Measurements from ENCODE around the gene ZDHHC16. TPM values are rescaled to one million over a fixed set of nuclear protein-coding genes. Genes with fewer than 3 reads are reported as not detected.
"Not testable (repeated sequence)": the region's sequence is repeated elsewhere in the genome, so short reads cannot be mapped to it uniquely, and the experiment has no call there.

ZDHHC16 gene
- polyA plus RNA-seq, 2 donors: 18.1 to 20.5 TPM

DNA sequence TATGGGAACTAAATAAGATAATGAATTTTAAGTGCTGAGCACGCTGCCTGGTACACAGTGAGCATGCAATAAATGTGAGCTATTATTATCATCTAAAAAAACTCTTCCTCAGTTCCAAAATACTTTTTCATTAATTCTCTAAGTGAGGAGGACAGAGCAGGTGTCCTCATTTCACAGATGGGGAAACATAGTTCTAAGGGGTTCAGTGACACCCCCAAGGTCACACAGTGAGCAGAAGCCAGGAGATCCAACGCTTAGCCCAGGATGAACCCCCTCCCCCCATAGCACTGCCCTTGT lies 38.1 kb upstream of the ZDHHC16 start:
- Histone ChIP-seq H3K27ac (ENCODE audit: low read depth in 2 of 2, low read length in 1 of 2) (peak overlapping the region; percentile 89 to 94), H3K4me3 (ENCODE audit: low read depth in 1 of 2, low read length in 2 of 2) (no peak overlapping the region), H3K9me3 (ENCODE audit: control insufficient read depth in 2 of 2, insufficient read depth in 1 of 2, low read depth in 1 of 2, low read length in 1 of 2) (no peaks in the 10 kb centered on the region), H3K36me3 (ENCODE audit: control insufficient read depth in 2 of 2, insufficient read depth in 2 of 2, low read length in 1 of 2) (no peaks in the 10 kb centered on the region), H3K4me1 (ENCODE audit: control insufficient read depth in 2 of 2, insufficient read depth in 2 of 2, low read length in 1 of 2) (no peaks in the 10 kb centered on the region), H3K27me3 (ENCODE audit: control insufficient read depth in 1 of 2, insufficient read depth in 2 of 2, low read length in 2 of 2) (no peaks in the 10 kb centered on the region)
- 82 to 86% methylated on average over 2 of the region's 2 CpGs for whole genome bisulfite sequencing, 2 donors

DNA sequence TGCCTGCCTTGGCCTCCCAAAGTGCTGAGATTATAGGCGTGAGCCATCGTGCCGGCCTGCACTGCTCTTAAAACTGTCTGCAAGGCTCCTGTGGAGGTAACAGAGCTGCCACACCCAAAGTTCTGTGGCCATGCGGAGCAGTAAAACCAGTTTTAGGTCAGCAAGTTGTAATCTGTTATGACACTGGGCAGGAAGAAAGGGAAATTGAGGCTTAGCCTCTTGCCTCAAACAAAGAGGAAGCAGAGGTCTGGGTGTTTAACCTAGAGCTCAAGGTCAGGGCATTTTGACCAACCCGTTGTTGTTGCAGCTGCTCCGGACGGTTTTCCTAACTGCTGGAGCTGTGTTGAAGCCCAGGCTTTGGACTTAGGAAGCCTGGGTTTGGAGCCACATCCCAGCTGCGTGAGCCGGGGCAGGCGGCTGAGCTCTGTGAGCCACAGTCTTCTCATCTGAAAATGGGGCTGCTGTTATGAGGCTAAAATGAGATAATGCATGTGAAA lies 37.4 kb upstream of the ZDHHC16 start:
- Histone ChIP-seq H3K27me3 (ENCODE audit: control insufficient read depth in 1 of 2, insufficient read depth in 2 of 2, low read length in 2 of 2) (no peaks in the 10 kb centered on the region), H3K4me1 (ENCODE audit: control insufficient read depth in 2 of 2, insufficient read depth in 2 of 2, low read length in 1 of 2) (peaks cover 0 to under 1% of the 10 kb centered on the region in 2 donors), H3K27ac (ENCODE audit: low read depth in 2 of 2, low read length in 1 of 2) (peak overlapping the region; percentile 89 to 94), H3K36me3 (ENCODE audit: control insufficient read depth in 2 of 2, insufficient read depth in 2 of 2, low read length in 1 of 2) (no peaks in the 10 kb centered on the region), H3K9me3 (ENCODE audit: control insufficient read depth in 2 of 2, insufficient read depth in 1 of 2, low read depth in 1 of 2, low read length in 1 of 2) (no peaks in the 10 kb centered on the region), H3K4me3 (ENCODE audit: low read depth in 1 of 2, low read length in 2 of 2) (no peak overlapping the region)
- 49 to 50% methylated on average over 10 of the region's 10 CpGs for WGBS, 2 donors

DNA sequence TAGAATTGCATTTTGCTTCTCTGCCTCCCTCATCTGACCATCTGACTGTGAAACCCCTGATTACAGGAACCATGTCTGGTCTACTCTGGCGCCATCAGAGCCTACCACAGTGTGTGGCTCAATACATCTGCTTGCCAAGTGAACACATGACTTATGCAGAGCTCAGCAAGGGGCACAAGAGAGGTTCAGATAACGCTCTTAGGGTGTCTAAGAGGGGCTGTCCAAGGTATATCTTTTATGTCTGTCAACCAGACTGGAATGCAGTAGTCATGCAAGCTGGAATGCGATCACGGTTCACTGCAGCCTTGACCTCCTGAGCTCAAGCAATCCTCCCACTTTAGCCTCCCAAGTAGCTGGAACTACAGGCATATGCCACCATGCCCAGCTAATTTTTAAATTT lies 34.6 kb upstream of the ZDHHC16 start:
- no peaks in the 10 kb centered on the region for H3K27me3 ChIP-seq (ENCODE audit: control insufficient read depth in 1 of 2, insufficient read depth in 2 of 2, low read length in 2 of 2)
- no peak overlapping the region for H3K4me3 ChIP-seq (ENCODE audit: low read depth in 1 of 2, low read length in 2 of 2)
- no peaks in the 10 kb centered on the region for H3K36me3 ChIP-seq (ENCODE audit: control insufficient read depth in 2 of 2, insufficient read depth in 2 of 2, low read length in 1 of 2)
- 77 to 83% methylated on average over 4 of the region's 4 CpGs for WGBS, 2 donors
- peaks cover 0 to 5% of the 10 kb centered on the region in 2 donors for H3K4me1 ChIP-seq (ENCODE audit: control insufficient read depth in 2 of 2, insufficient read depth in 2 of 2, low read length in 1 of 2)
- peak overlapping the region in 1 of 2 donors; percentile 8 for H3K27ac ChIP-seq (ENCODE audit: low read depth in 2 of 2, low read length in 1 of 2)
- H3K9me3 ChIP-seq (ENCODE audit: control insufficient read depth in 2 of 2, insufficient read depth in 1 of 2, low read depth in 1 of 2, low read length in 1 of 2): no peaks in the 10 kb centered on the region

DNA sequence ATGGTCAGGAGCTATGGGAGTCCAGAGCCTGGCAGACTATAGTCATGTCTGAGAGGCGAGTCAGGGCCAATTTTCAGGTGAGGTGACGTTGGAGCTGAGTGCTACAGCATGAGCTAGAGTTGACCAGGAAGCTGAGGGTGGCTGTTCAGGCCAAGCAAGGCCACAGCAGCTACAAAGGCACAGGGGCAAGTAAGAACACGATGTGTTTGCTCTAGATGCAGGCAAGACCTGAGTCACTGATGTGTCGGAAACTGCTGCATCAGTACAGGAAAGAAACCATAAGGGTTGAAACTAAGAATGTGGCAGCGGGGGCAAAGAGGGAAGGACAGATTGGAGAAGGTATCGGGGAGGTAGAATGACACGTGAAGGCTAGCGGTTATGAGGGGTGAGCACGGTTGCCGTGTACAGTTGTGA lies 33.1 kb upstream of the ZDHHC16 start:
- H3K4me3 ChIP-seq (ENCODE audit: low read depth in 1 of 2, low read length in 2 of 2): no peak overlapping the region
- H3K4me1 ChIP-seq (ENCODE audit: control insufficient read depth in 2 of 2, insufficient read depth in 2 of 2, low read length in 1 of 2): peaks cover 0 to 5% of the 10 kb centered on the region in 2 donors
- WGBS, 2 donors: 45 to 61% methylated on average over 10 of the region's 10 CpGs
- no peaks in the 10 kb centered on the region for H3K36me3 ChIP-seq (ENCODE audit: control insufficient read depth in 2 of 2, insufficient read depth in 2 of 2, low read length in 1 of 2)
- no peaks in the 10 kb centered on the region for H3K27me3 ChIP-seq (ENCODE audit: control insufficient read depth in 1 of 2, insufficient read depth in 2 of 2, low read length in 2 of 2)
- H3K9me3 ChIP-seq (ENCODE audit: control insufficient read depth in 2 of 2, insufficient read depth in 1 of 2, low read depth in 1 of 2, low read length in 1 of 2): no peaks in the 10 kb centered on the region
- H3K27ac ChIP-seq (ENCODE audit: low read depth in 2 of 2, low read length in 1 of 2): peak overlapping the region; percentile 94 to 95

DNA sequence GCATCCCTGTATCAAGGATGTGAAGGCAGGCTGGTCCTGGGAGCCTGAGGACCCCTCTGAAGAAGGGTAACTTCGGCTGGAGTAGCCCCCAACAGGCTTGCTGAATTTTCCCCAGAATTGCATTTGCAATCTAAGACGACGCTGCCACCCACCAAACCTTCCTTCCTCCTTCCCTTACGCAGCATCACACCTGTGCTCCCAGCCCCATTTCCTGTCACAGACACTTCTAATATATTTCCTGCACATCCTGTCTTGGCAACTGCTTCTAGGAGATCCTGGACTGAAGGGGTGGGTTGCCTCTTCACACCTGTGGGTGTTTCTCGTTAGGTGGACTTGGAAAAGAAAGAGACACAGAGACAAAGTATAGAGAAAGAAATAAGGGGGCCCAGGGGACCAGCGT lies 29.4 kb upstream of the ZDHHC16 start:
- peaks cover 0 to 5% of the 10 kb centered on the region in 2 donors for H3K4me1 ChIP-seq (ENCODE audit: control insufficient read depth in 2 of 2, insufficient read depth in 2 of 2, low read length in 1 of 2)
- no peak overlapping the region for H3K4me3 ChIP-seq (ENCODE audit: low read depth in 1 of 2, low read length in 2 of 2)
- no peaks in the 10 kb centered on the region for H3K36me3 ChIP-seq (ENCODE audit: control insufficient read depth in 2 of 2, insufficient read depth in 2 of 2, low read length in 1 of 2)
- WGBS, 2 donors: 77 to 79% methylated on average over 6 of the region's 6 CpGs
- H3K27me3 ChIP-seq (ENCODE audit: control insufficient read depth in 1 of 2, insufficient read depth in 2 of 2, low read length in 2 of 2): no peaks in the 10 kb centered on the region
- peak overlapping the region in 1 of 2 donors; percentile 7 for H3K27ac ChIP-seq (ENCODE audit: low read depth in 2 of 2, low read length in 1 of 2)
- no peaks in the 10 kb centered on the region for H3K9me3 ChIP-seq (ENCODE audit: control insufficient read depth in 2 of 2, insufficient read depth in 1 of 2, low read depth in 1 of 2, low read length in 1 of 2)

DNA sequence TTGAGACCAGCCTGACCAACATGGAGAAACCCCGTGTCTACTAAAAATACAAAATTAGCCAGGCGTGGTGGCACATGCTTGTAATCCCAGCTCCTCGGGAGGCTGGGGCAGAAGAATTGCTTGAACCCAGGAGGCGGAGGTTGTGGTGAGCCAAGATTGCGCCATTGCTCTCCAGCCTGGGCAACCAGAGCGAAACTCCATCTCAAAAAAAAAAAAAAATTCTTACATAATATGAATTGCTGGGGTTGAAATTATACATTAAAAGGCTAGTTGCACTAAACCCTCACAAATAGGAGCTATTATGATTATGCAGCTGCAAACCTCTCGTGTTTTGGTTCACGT lies 22.2 kb upstream of the ZDHHC16 start:
- 81 to 82% methylated on average over 8 of the region's 8 CpGs for WGBS, 2 donors
- H3K27ac ChIP-seq (ENCODE audit: low read depth in 2 of 2, low read length in 1 of 2): peak overlapping the region in 1 of 2 donors; percentile 65
- H3K4me1 ChIP-seq (ENCODE audit: control insufficient read depth in 2 of 2, insufficient read depth in 2 of 2, low read length in 1 of 2); H3K4me3 ChIP-seq (ENCODE audit: low read depth in 1 of 2, low read length in 2 of 2); H3K9me3 ChIP-seq (ENCODE audit: control insufficient read depth in 2 of 2, insufficient read depth in 1 of 2, low read depth in 1 of 2, low read length in 1 of 2); H3K27me3 ChIP-seq (ENCODE audit: control insufficient read depth in 1 of 2, insufficient read depth in 2 of 2, low read length in 2 of 2); H3K36me3 ChIP-seq (ENCODE audit: control insufficient read depth in 2 of 2, insufficient read depth in 2 of 2, low read length in 1 of 2): not testable (repeated sequence)

DNA sequence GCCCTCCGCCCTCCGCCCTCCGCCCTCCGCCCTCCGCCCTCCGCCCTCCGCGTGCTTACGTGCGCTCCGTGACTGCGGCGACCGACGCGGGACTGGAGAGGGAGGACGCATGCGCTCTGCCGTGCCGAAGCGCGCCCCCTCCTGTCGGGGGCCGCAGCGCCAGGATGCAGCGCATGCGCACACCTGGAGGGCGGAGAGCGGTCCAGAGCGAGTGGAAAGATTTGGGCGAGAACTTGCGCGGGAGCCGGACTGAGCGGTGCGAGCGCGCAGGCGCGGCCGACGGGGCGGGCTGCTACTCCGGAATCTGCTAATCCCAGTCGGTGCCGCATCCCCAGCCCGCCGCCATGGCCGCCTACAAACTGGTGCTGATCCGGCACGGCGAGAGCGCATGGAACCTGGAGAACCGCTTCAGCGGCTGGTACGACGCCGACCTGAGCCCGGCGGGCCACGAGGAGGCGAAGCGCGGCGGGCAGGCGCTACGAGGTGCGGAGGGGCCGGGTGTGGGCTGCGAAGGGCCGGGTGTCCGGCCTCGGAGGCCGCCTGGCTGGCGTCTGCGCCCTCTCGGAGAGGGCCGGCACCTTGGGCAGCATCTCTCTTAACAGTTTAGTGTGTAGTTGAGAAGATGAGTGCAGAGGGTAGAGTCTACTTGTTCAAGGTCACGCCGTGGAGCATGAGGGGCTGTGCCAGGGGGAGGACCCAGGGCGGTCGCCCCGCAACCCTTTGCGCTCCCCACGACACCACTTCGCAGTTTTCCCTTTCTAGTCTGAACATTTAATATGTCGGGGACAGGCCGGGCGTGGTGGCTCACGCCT lies 19.8 kb upstream of the ZDHHC16 start, which contains the start of gene PGAM1:
Gene PGAM1, plus strand, starts transcription at position 228 of the 812 bp plus-strand sequence. Its CDS starts 117 bp downstream, at position 345.
- Histone ChIP-seq H3K27ac (ENCODE audit: low read depth in 2 of 2, low read length in 1 of 2) (peak within 1 kb of the TSS; percentile 91 to 95), H3K36me3 (ENCODE audit: control insufficient read depth in 2 of 2, insufficient read depth in 2 of 2, low read length in 1 of 2) (peaks cover 0 to 1% of the 10 kb centered on the region in 2 donors), H3K4me3 (ENCODE audit: low read depth in 1 of 2, low read length in 2 of 2) (peak within 1 kb of the TSS; percentile 80 to 90), H3K9me3 (ENCODE audit: control insufficient read depth in 2 of 2, insufficient read depth in 1 of 2, low read depth in 1 of 2, low read length in 1 of 2) (no peaks in the 10 kb centered on the region), H3K4me1 (ENCODE audit: control insufficient read depth in 2 of 2, insufficient read depth in 2 of 2, low read length in 1 of 2) (peaks cover 2 to 6% of the 10 kb centered on the region in 2 donors), H3K27me3 (ENCODE audit: control insufficient read depth in 1 of 2, insufficient read depth in 2 of 2, low read length in 2 of 2) (no peaks in the 10 kb centered on the region)
- WGBS, 2 donors: 0% methylated on average over 70 to 88 of the region's 90 CpGs

DNA sequence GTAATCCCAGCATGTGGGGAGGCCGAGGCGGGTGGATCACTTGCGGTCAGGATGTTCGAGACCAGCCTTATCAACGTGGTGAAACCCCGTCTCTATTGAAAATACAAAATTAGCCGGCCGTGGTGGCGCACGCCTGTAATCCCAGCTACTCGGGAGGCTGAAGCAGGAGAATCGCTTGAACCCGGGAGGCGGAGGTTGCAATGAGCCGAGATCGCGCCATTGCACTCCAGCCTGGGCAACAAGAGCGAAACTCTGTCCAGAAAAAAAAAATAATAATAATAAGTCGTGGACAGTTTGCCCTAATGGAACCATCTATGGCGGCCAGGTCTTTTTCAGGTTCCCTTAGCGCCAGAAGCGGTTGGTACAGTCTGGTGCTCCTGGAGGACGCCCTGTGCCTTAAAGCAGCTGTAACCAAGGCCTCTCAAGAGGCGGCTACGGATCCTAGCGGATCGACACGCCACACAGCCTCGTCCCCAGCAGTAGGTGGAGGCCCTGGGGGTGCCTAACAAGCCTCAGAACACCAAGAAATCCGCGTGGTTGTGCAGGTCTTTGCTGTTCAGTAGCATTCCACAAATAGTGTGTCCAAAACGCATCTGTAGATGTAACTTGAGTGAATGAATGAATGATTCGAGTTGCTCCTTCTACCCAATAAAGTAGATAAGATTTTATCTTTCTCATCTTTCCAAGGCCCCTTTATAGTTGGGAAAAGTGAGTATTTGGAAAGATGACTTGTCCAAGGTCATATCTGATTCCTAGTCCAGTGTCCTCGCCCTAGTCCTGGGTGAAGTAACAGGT lies 19.0 kb upstream of the ZDHHC16 start:
- WGBS, 2 donors: 6 to 10% methylated on average over 34 of the region's 34 CpGs
- no peaks in the 10 kb centered on the region for H3K9me3 ChIP-seq (ENCODE audit: control insufficient read depth in 2 of 2, insufficient read depth in 1 of 2, low read depth in 1 of 2, low read length in 1 of 2)
- peaks cover 2 to 5% of the 10 kb centered on the region in 2 donors for H3K36me3 ChIP-seq (ENCODE audit: control insufficient read depth in 2 of 2, insufficient read depth in 2 of 2, low read length in 1 of 2)
- H3K27ac ChIP-seq (ENCODE audit: low read depth in 2 of 2, low read length in 1 of 2): peak overlapping the region; percentile 91 to 95
- no peaks in the 10 kb centered on the region for H3K27me3 ChIP-seq (ENCODE audit: control insufficient read depth in 1 of 2, insufficient read depth in 2 of 2, low read length in 2 of 2)
- H3K4me1 ChIP-seq (ENCODE audit: control insufficient read depth in 2 of 2, insufficient read depth in 2 of 2, low read length in 1 of 2): peaks cover 2 to 6% of the 10 kb centered on the region in 2 donors
- peak overlapping the region; percentile 80 to 90 for H3K4me3 ChIP-seq (ENCODE audit: low read depth in 1 of 2, low read length in 2 of 2)

DNA sequence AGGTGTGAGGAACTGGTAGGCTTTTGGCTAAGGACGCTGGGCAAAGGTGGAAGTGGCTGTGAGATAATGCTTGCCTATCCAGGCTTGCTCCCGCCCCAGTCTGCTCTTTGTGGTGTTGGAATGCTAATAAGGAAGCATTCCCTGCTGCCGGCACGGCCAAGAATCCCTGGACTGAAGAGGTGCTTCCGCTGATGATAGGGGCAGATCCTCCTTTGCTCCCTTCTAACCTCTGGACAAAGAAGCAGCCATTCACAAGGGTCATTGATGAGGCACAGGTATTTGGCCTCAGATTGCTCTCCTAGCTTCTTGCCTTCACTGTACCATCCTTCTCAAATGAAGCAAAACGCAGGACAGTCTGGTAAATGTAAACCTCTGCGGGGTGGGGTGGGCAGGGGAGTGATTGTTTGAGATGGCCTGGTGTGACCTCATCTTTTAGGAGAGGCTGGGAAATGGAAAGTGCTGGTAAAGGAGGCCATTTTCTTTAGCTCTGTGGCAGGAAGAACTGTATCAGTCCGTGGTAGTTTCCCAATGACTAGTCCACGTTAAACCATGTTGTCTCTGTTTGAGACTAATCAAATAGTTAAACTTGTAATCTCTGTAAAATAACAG lies 18.3 kb upstream of the ZDHHC16 start:
- peaks cover 2 to 6% of the 10 kb centered on the region in 2 donors for H3K4me1 ChIP-seq (ENCODE audit: control insufficient read depth in 2 of 2, insufficient read depth in 2 of 2, low read length in 1 of 2)
- no peaks in the 10 kb centered on the region for H3K27me3 ChIP-seq (ENCODE audit: control insufficient read depth in 1 of 2, insufficient read depth in 2 of 2, low read length in 2 of 2)
- WGBS, 2 donors: 10 to 13% methylated on average over 9 of the region's 9 CpGs
- H3K9me3 ChIP-seq (ENCODE audit: control insufficient read depth in 2 of 2, insufficient read depth in 1 of 2, low read depth in 1 of 2, low read length in 1 of 2): no peaks in the 10 kb centered on the region
- peak overlapping the region; percentile 80 to 90 for H3K4me3 ChIP-seq (ENCODE audit: low read depth in 1 of 2, low read length in 2 of 2)
- peaks cover 2 to 5% of the 10 kb centered on the region in 2 donors for H3K36me3 ChIP-seq (ENCODE audit: control insufficient read depth in 2 of 2, insufficient read depth in 2 of 2, low read length in 1 of 2)
- H3K27ac ChIP-seq (ENCODE audit: low read depth in 2 of 2, low read length in 1 of 2): peak overlapping the region; percentile 83 to 91
